Lung (tissue), 12 donors: ENCODE data around the gene TGOLN2. TPM values are rescaled to one million over a fixed set of nuclear protein-coding genes. Genes with fewer than 3 reads are reported as not detected.

Experiments used
- ATAC-seq: fragments of 200-7000 bp; cut with Tn5 transposase; one replicate; pipeline ENCODE4 v1.9.1; 2020; ENCODE audit warnings: moderate number of reproducible peaks; ENCODE audit not compliant: insufficient read depth, low FRiP score
- DNase-seq, 3 donors: peaks; one replicate each; pipeline ENCODE4 v3.0.0-alpha.2; 2013 to 2017
- H3K27ac ChIP-seq, 2 donors: one replicate each; pipeline ENCODE4 v1.5.1; 2013; ENCODE audit warnings: mild to moderate bottlenecking in 2 of 2, moderate library complexity in 2 of 2, control low read depth in 1 of 2, inconsistent platforms in 1 of 2, low read depth in 1 of 2, low read length in 1 of 2
- H3K27me3 ChIP-seq, 3 donors: one replicate each; pipeline ENCODE4 v1.5.1; 2013; ENCODE audit warnings: low read length in 2 of 3; ENCODE audit not compliant: control insufficient read depth in 3 of 3, insufficient read depth in 3 of 3
- H3K36me3 ChIP-seq, 4 donors: one replicate each; pipeline ENCODE4 v1.5.1; 2013; ENCODE audit warnings: low read length in 4 of 4, mild to moderate bottlenecking in 1 of 4, moderate library complexity in 1 of 4; ENCODE audit not compliant: control insufficient read depth in 4 of 4, insufficient read depth in 4 of 4
- H3K4me1 ChIP-seq, 5 donors: one replicate each; pipeline ENCODE4 v1.5.1; 2013; ENCODE audit warnings: low read length in 5 of 5, mild to moderate bottlenecking in 2 of 5, moderate library complexity in 1 of 5; ENCODE audit not compliant: control insufficient read depth in 5 of 5, insufficient read depth in 5 of 5
- H3K4me3 ChIP-seq: one replicate; pipeline ENCODE4 v1.5.1; 2013; ENCODE audit warnings: mild to moderate bottlenecking, control low read depth, moderate library complexity
- H3K9ac ChIP-seq, 2 donors: one replicate each; pipeline ENCODE4 v1.5.1; 2013; ENCODE audit warnings: low read length in 2 of 2, control low read depth in 1 of 2; ENCODE audit not compliant: insufficient read depth in 1 of 2
- H3K9me3 ChIP-seq, 4 donors: one replicate each; pipeline ENCODE4 v1.5.1; 2013; ENCODE audit warnings: low read length in 3 of 4, mild to moderate bottlenecking in 1 of 4, moderate library complexity in 1 of 4; ENCODE audit not compliant: control insufficient read depth in 4 of 4, insufficient read depth in 3 of 4
- CTCF ChIP-seq: IDR thresholded peaks from 2 replicates; pipeline ENCODE4 v1.5.1; 2012; ENCODE audit warnings: mild to moderate bottlenecking; ENCODE audit errors: control extremely low read depth, extremely low read depth
- WGBS, 2 donors: extraction: QIAGEN DNeasy Blood & Tissue Kit; methylation state at CpG; one replicate each; pipeline ENCODE4 v1.1.7; 2013; 5-methylcytosine and 5-hydroxymethylcytosine counted together
- polyA plus RNA-seq, 2 donors: library from polyadenylated mRNA; stranded (reverse); fragments of 200-250 nt; gene quantifications; one replicate each; pipeline ENCODE4 v1.2.1, GENCODE V29; 2013
- total RNA-seq, 2 donors: library from RNA; depleted of rRNA in 1 of 2; stranded (reverse); fragments of >200 nt in 1 of 2; gene quantifications; one replicate each; pipeline ENCODE4 v1.2.1, GENCODE V29; 2014 to 2021
- donor health status: control.
- donor health status: control.
- donor health status: Bipolar disorder and iron deficiency.
- donor health status: healthy.
- donor health status: DM: yes; HTN: yes; CAD: no.

TGOLN2 gene
- total and polyA plus RNA-seq, 4 donors = 24.6 to 145 (median 82.6) TPM

GRCh38 chr2:85312404-85312803 is 15.4 kb downstream of the TGOLN2 start:
- Histone ChIP-seq H3K27ac (no peak overlapping the region), H3K4me1 (peaks cover 0 to 7% (median 0%) of the 10 kb centered on the region in 5 donors), H3K9ac (no peak overlapping the region), H3K27me3 (no peaks in the 10 kb centered on the region), H3K36me3 (peaks cover 0 to 27% (median 21%) of the 10 kb centered on the region in 4 donors), H3K4me3 (no peak overlapping the region), H3K9me3 (no peaks in the 10 kb centered on the region)
- no peak for TF ChIP-seq CTCF
- WGBS, 2 donors = 82 to 83% methylated on average over 7 of the region's 7 CpGs
- DNase-seq (peak in 1 of 3 donors; percentile 20), ATAC-seq (no peak)

- Histone ChIP-seq H3K4me3 (no peak overlapping the region), H3K9me3 (no peaks in the 10 kb centered on the region), H3K4me1 (peaks cover 0 to 7% (median 0%) of the 10 kb centered on the region in 5 donors), H3K27me3 (no peaks in the 10 kb centered on the region), H3K9ac (no peak overlapping the region), H3K27ac (no peak overlapping the region), H3K36me3 (peaks cover 0 to 24% (median 22%) of the 10 kb centered on the region in 4 donors)
- 80 to 85% methylated on average over 3 of the region's 3 CpGs for WGBS, 2 donors
- TF ChIP-seq CTCF = no peak
- DNase-seq (no peak), ATAC-seq (no peak)
Measured at GRCh38 chr2:85310330-85310729, 17.5 kb downstream of the TGOLN2 start.

GRCh38 chr2:85309699-85310321 is 18.0 kb downstream of the TGOLN2 start:
- Histone ChIP-seq H3K9ac (no peak overlapping the region), H3K4me3 (no peak overlapping the region), H3K27me3 (no peaks in the 10 kb centered on the region), H3K27ac (peak overlapping the region in 1 of 2 donors; percentile 12), H3K4me1 (peaks cover 0 to 7% (median 0%) of the 10 kb centered on the region in 5 donors), H3K9me3 (no peaks in the 10 kb centered on the region), H3K36me3 (peaks cover 0 to 25% (median 21%) of the 10 kb centered on the region in 4 donors)
- no peak for TF ChIP-seq CTCF
- DNase-seq = no peak
- no peak for ATAC-seq
- 28 to 52% methylated on average over 19 of the region's 19 CpGs for WGBS, 2 donors
